ENCODE measurements around the gene PTPRG. TPM values are rescaled to one million over a fixed set of nuclear protein-coding genes. Genes with fewer than 3 reads are reported as not detected.

Gene PTPRG
- total and polyA plus RNA-seq, 11 donors, result 8.0 to 48.5 (median 35.4) TPM

DNA sequence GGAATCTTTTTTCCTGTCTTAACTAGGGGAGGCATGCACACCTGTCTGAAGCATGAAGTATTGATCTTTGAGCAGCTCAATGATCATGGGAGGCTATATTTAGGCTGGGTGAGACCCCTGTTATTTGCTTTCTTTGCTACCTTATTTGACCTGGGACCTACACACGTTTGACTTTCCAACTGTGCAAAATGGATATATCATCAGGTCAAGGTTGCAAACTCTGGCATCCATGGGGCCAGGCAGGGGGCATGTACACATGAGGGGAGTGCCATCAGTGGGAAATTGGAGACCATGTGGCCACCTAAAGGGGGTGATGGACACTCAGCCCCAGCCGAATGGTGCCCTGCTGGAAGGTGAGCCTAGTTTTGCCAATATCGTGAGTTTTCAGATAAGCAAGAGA is 637.8 kb downstream of the PTPRG start:
- DNase-seq (no peak), ATAC-seq (no peak)
- Histone ChIP-seq H3K4me3 (no peak overlapping the region), H3K27me3 (no peaks in the 10 kb centered on the region), H3K36me3 (peaks cover 0 to 78% (median 31%) of the 10 kb centered on the region in 9 donors), H3K9me3 (no peaks in the 10 kb centered on the region), H3K4me1 (no peaks in the 10 kb centered on the region), H3K27ac (no peak overlapping the region)
- 78 to 83% (median 82%) methylated on average over 3 of the region's 3 CpGs for WGBS, 4 donors
- TF ChIP-seq, protein P1, sequence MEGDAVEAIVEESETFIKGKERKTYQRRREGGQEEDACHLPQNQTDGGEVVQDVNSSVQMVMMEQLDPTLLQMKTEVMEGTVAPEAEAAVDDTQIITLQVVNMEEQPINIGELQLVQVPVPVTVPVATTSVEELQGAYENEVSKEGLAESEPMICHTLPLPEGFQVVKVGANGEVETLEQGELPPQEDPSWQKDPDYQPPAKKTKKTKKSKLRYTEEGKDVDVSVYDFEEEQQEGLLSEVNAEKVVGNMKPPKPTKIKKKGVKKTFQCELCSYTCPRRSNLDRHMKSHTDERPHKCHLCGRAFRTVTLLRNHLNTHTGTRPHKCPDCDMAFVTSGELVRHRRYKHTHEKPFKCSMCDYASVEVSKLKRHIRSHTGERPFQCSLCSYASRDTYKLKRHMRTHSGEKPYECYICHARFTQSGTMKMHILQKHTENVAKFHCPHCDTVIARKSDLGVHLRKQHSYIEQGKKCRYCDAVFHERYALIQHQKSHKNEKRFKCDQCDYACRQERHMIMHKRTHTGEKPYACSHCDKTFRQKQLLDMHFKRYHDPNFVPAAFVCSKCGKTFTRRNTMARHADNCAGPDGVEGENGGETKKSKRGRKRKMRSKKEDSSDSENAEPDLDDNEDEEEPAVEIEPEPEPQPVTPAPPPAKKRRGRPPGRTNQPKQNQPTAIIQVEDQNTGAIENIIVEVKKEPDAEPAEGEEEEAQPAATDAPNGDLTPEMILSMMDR (IDR thresholded peaks at IDR 0.05), result no peak
- no peak for TF ChIP-seq POLR2A (IDR thresholded peaks at IDR 0.05)
- intact Hi-C loops (cut with DNase I), result no loop called here

DNA sequence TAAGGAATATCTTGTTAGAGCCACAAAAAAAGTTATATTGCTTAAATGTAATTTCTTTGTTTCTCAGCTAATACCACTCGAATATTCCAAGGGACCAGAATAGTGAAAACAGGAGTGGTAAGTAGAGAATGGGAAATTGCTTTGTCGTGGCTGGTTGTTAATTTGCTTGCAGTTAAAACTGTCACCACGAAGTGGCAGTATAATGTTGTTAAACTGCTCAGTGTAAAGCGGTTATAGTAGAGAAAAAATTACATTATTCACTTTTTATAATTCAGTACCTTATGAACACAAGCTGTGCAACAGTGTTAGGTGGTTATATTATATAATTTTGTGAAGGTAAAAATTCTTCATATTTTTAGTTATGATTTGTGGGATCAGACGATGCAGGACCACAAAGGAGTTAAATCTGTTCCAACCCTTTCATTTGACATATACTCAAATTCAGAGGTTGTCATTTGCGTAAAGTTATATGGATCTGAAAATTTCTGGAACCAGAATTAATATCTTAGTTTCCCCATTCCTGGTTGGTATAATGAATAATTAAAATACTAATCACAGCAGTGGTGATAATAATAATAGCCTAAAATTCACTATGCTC is 640.2 kb downstream of the PTPRG start:
- intact Hi-C loops (cut with DNase I), result loop anchor here in 5 of 10 donors (10.0 kb wide), 2 partner anchors 113 to 353 kb away; no protein-coding TSS in a partner anchor
- 46 to 55% (median 51%) methylated on average over 6 of the region's 6 CpGs for WGBS, 4 donors

DNA sequence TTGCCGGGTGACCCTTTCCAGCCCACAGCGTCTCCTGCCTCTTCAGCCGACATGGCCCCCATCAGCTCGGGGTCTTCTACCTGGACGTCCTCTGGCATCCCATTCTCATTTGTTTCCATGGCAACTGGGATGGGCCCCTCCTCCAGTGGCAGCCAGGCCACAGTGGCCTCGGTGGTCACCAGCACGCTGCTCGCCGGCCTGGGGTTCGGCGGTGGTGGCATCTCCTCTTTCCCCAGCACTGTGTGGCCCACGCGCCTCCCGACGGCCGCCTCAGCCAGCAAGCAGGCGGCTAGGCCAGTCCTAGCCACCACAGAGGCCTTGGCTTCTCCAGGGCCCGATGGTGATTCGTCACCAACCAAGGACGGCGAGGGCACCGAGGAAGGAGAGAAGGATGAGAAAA is 641.8 kb downstream of the PTPRG start:
- intact Hi-C loops (cut with DNase I), result loop anchor here in 5 of 10 donors (10.0 kb wide), 2 partner anchors 112 to 352 kb away; no protein-coding TSS in a partner anchor
- WGBS, 4 donors, result 93 to 96% (median 94%) methylated on average over 22 of the region's 22 CpGs
- DNase-seq (no peak), ATAC-seq (peak in 1 of 4 donors; percentile 11)
- TF ChIP-seq, protein P1 (IDR thresholded peaks at IDR 0.05), result no peak
- TF ChIP-seq POLR2A (IDR thresholded peaks at IDR 0.05), result no peak
- no peak overlapping the region for H3K4me3 ChIP-seq
- no peaks in the 10 kb centered on the region for H3K4me1 ChIP-seq
- H3K9me3 ChIP-seq, result no peaks in the 10 kb centered on the region
- H3K27ac ChIP-seq, result no peak overlapping the region
- peaks cover 0 to 57% (median 36%) of the 10 kb centered on the region in 9 donors for H3K36me3 ChIP-seq
- no peaks in the 10 kb centered on the region for H3K27me3 ChIP-seq

More for the DNA sequence above, 640.2 kb downstream of the PTPRG start:
- Histone ChIP-seq H3K4me1 (no peaks in the 10 kb centered on the region), H3K9me3 (no peaks in the 10 kb centered on the region), H3K27ac (no peak overlapping the region), H3K36me3 (peaks cover 0 to 69% (median 33%) of the 10 kb centered on the region in 9 donors), H3K27me3 (no peaks in the 10 kb centered on the region), H3K4me3 (no peak overlapping the region)
- ATAC-seq, result peak in 1 of 4 donors; percentile 51
- no peak for DNase-seq
- TF ChIP-seq, protein P1 (IDR thresholded peaks at IDR 0.05), result peak; percentile 35 to 69 (median 52)
- no peak for TF ChIP-seq POLR2A (IDR thresholded peaks at IDR 0.05)

DNA sequence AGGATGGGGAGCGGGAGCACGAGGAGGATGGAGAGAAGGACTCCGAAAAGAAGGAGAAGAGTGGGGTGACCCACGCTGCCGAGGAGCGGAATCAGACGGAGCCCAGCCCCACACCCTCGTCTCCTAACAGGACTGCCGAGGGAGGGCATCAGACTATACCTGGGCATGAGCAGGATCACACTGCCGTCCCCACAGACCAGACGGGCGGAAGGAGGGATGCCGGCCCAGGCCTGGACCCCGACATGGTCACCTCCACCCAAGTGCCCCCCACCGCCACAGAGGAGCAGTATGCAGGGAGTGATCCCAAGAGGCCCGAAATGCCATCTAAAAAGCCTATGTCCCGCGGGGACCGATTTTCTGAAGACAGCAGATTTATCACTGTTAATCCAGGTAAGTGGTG is 642.2 kb downstream of the PTPRG start:
- no peaks in the 10 kb centered on the region for H3K27me3 ChIP-seq
- no peak for DNase-seq
- ATAC-seq, result peak in 1 of 4 donors; percentile 21
- no peak overlapping the region for H3K27ac ChIP-seq
- 94 to 96% (median 95%) methylated on average over 19 of the region's 19 CpGs for WGBS, 4 donors
- peaks cover 0 to 58% (median 38%) of the 10 kb centered on the region in 9 donors for H3K36me3 ChIP-seq
- no peaks in the 10 kb centered on the region for H3K4me1 ChIP-seq
- H3K4me3 ChIP-seq, result no peak overlapping the region
- intact Hi-C loops (cut with DNase I), result loop anchor here in 5 of 10 donors (10.0 kb wide), 2 partner anchors 111 to 351 kb away; no protein-coding TSS in a partner anchor
- no peak for TF ChIP-seq POLR2A (IDR thresholded peaks at IDR 0.05)
- TF ChIP-seq, protein P1 (IDR thresholded peaks at IDR 0.05), result no peak
- no peaks in the 10 kb centered on the region for H3K9me3 ChIP-seq
